WTC11 (cell line): ENCODE measurements around the gene CHST13. TPM values are rescaled to one million over a fixed set of nuclear protein-coding genes. Genes with fewer than 3 reads are reported as not detected.

Experiments
- ATAC-seq: fragments of 200-7000 bp; cut with Tn5 transposase; 2 replicates; pipeline ENCODE4 v1.10.0; 2021; ENCODE audit warnings: mild to moderate bottlenecking, moderate library complexity
- CTCF ChIA-PET: fragments of 300-600 bp; sonication (Branson Sonifier 250); formaldehyde crosslinking; loops from one replicate; lab custom pipeline; 2021; ENCODE audit warnings: antibody characterized with exemption; lab: Charles Lee
- POLR2A ChIA-PET: fragments of 350-600 bp; sonication (Branson Sonifier 250); formaldehyde crosslinking; loops from one replicate; lab custom pipeline; 2021; ENCODE audit warnings: antibody characterized with exemption; lab: Charles Lee
- DNase-seq: peaks from one replicate; pipeline ENCODE4 v3.0.0; 2021; ENCODE audit warnings: low spot score
- H3K27ac Mint-ChIP-seq: 2 replicates; pipeline ENCODE4 v1.8.0; 2021; ENCODE audit warnings: mixed read lengths
- H3K27me3 Mint-ChIP-seq: 2 replicates; pipeline ENCODE4 v1.8.0; 2021; ENCODE audit warnings: low read depth, mild to moderate bottlenecking, moderate library complexity, mixed read lengths
- H3K36me3 Mint-ChIP-seq: 2 replicates; pipeline ENCODE4 v1.8.0; 2021; ENCODE audit warnings: mixed read lengths
- H3K4me1 Mint-ChIP-seq: 2 replicates; pipeline ENCODE4 v1.8.0; 2022; ENCODE audit warnings: mixed read lengths
- H3K4me3 Mint-ChIP-seq: 2 replicates; pipeline ENCODE4 v1.8.0; 2021; ENCODE audit warnings: mild to moderate bottlenecking, moderate library complexity, mixed read lengths
- H3K9me3 Mint-ChIP-seq: 2 replicates; pipeline ENCODE4 v1.8.0; 2021; ENCODE audit warnings: mixed read lengths
- ELF4 ChIP-seq: sonication (generic); formaldehyde crosslinking; IDR thresholded peaks from 2 replicates; pipeline ENCODE4 v1.8.1; 2022; ENCODE audit warnings: low read depth, mild to moderate bottlenecking, moderate library complexity, missing genetic modification reagents
- FOXJ3 ChIP-seq: sonication (generic); formaldehyde crosslinking; IDR thresholded peaks from 2 replicates; pipeline ENCODE4 v1.9.0; 2021; ENCODE audit warnings: missing genetic modification reagents, mild to moderate bottlenecking, borderline replicate concordance
- FOXK1 ChIP-seq: sonication (generic); formaldehyde crosslinking; IDR thresholded peaks from 2 replicates; pipeline ENCODE4 v1.8.0; 2022; ENCODE audit warnings: mild to moderate bottlenecking, moderate library complexity, missing genetic modification reagents
- GTF2I ChIP-seq: fragments of 250-450 bp; sonication (Bioruptor Pico); conservative IDR thresholded peaks from 2 replicates; pipeline ENCODE4 v1.4.0; 2021; ENCODE audit warnings: mild to moderate bottlenecking
- IRF2 ChIP-seq: sonication (generic); formaldehyde crosslinking; IDR thresholded peaks from 2 replicates; pipeline ENCODE4 v1.8.0; 2022; ENCODE audit warnings: low read depth, missing genetic modification reagents, borderline replicate concordance
- NFE2L1 ChIP-seq: sonication (generic); formaldehyde crosslinking; IDR thresholded peaks from 2 replicates; pipeline ENCODE4 v1.8.1; 2023; ENCODE audit warnings: missing genetic modification reagents
- NFYB ChIP-seq: sonication (generic); formaldehyde crosslinking; conservative IDR thresholded peaks from 2 replicates; pipeline ENCODE4 v1.8.0; 2022; ENCODE audit warnings: low read depth, missing genetic modification reagents
- NR3C1 ChIP-seq: sonication (generic); formaldehyde crosslinking; conservative IDR thresholded peaks from 2 replicates; pipeline ENCODE4 v1.8.1; 2023; ENCODE audit warnings: low read depth, mild to moderate bottlenecking, missing genetic modification reagents
- OVOL2 ChIP-seq: fragments of 250-450 bp; sonication (Bioruptor Pico); IDR thresholded peaks from 2 replicates; pipeline ENCODE4 v1.9.0; 2021; ENCODE audit warnings: mild to moderate bottlenecking, borderline replicate concordance
- SMAD3 ChIP-seq: sonication (generic); formaldehyde crosslinking; IDR thresholded peaks from 2 replicates; pipeline ENCODE4 v1.8.0; 2022; ENCODE audit warnings: missing genetic modification reagents, mild to moderate bottlenecking, borderline replicate concordance
- SMAD4 ChIP-seq: sonication (generic); formaldehyde crosslinking; IDR thresholded peaks from 2 replicates; pipeline ENCODE4 v1.8.0; 2022; ENCODE audit warnings: mild to moderate bottlenecking, missing genetic modification reagents
- TCF7 ChIP-seq: sonication (generic); formaldehyde crosslinking; IDR thresholded peaks from 2 replicates; pipeline ENCODE4 v1.8.0; 2022; ENCODE audit warnings: mild to moderate bottlenecking, low read depth, missing genetic modification reagents, moderate library complexity
- TEAD1 ChIP-seq: sonication (generic); formaldehyde crosslinking; IDR thresholded peaks from 2 replicates; pipeline ENCODE4 v1.8.0; 2022; ENCODE audit warnings: mild to moderate bottlenecking, missing genetic modification reagents
- TEAD4 ChIP-seq: sonication (generic); formaldehyde crosslinking; IDR thresholded peaks from 2 replicates; pipeline ENCODE4 v1.8.0; 2022; ENCODE audit warnings: mild to moderate bottlenecking, missing genetic modification reagents
- ZNF263 ChIP-seq: sonication (generic); formaldehyde crosslinking; IDR thresholded peaks from 2 replicates; pipeline ENCODE4 v1.8.1; 2022; ENCODE audit warnings: low read depth, mild to moderate bottlenecking, moderate library complexity, missing genetic modification reagents
- total RNA-seq: library from RNA; stranded (reverse); gene quantifications from 3 replicates; pipeline ENCODE4 v1.2.3, GENCODE V29; 2021
- TF ChIP-seq, protein P1 (sequence below): sonication (generic); formaldehyde crosslinking; IDR thresholded peaks from 2 replicates; pipeline ENCODE4 v1.8.0; 2023; ENCODE audit warnings: missing genetic modification reagents, mild to moderate bottlenecking, borderline replicate concordance
- TF ChIP-seq, protein P2 (sequence below): sonication (generic); formaldehyde crosslinking; IDR thresholded peaks from 2 replicates; pipeline ENCODE4 v1.8.0; 2022; ENCODE audit warnings: mild to moderate bottlenecking, missing genetic modification reagents
- TF ChIP-seq, protein P3 (sequence below): sonication (generic); formaldehyde crosslinking; IDR thresholded peaks from 2 replicates; pipeline ENCODE4 v1.8.1; 2022; ENCODE audit warnings: low read depth, mild to moderate bottlenecking, moderate library complexity, missing genetic modification reagents, borderline replicate concordance
- TF ChIP-seq, protein P4 (sequence below): sonication (generic); formaldehyde crosslinking; IDR thresholded peaks from 2 replicates; pipeline ENCODE4 v1.8.0; 2022; ENCODE audit warnings: mild to moderate bottlenecking, missing genetic modification reagents
- TF ChIP-seq, protein P5 (sequence below): sonication (generic); formaldehyde crosslinking; IDR thresholded peaks from 2 replicates; pipeline ENCODE4 v1.8.1; 2023; ENCODE audit warnings: mild to moderate bottlenecking, missing genetic modification reagents, moderate library complexity
- TF ChIP-seq, protein P6 (sequence below): sonication (generic); formaldehyde crosslinking; IDR thresholded peaks from 2 replicates; pipeline ENCODE4 v1.8.0; 2023; ENCODE audit warnings: mild to moderate bottlenecking, missing genetic modification reagents

Gene CHST13
- total RNA-seq, 1 experiment from 2014 or later = 4.1 TPM

DNA sequence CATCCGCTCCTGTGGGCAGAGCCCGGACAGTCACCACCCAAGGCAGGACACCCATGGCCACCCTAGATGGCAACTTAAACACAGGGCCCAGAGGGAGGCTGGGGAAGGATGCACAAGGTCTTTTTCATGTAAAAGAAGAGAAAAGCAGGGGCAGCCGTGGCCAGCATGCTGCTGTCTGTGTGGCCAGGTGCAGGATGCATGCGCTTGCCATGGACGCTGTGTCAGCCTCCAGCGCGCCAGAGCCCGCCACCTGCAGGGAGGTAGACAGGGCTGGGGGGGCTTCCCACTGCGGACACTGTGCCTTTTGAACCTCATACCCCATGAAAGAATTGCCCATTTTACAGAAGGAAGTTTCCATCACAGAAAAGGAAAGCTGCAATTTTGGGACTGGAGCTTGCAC is 24.6 kb upstream of the CHST13 start:
- no peak overlapping the region for H3K27ac Mint-ChIP-seq
- no peaks in the 10 kb centered on the region for H3K36me3 Mint-ChIP-seq
- TF ChIP-seq FOXJ3 (CRISPR knock-in tag) (no peak), SMAD4 (no peak), TEAD1 (CRISPR knock-in tag) (no peak), ZNF263 (no peak), GTF2I (no peak)
- TF ChIP-seq, protein P1, sequence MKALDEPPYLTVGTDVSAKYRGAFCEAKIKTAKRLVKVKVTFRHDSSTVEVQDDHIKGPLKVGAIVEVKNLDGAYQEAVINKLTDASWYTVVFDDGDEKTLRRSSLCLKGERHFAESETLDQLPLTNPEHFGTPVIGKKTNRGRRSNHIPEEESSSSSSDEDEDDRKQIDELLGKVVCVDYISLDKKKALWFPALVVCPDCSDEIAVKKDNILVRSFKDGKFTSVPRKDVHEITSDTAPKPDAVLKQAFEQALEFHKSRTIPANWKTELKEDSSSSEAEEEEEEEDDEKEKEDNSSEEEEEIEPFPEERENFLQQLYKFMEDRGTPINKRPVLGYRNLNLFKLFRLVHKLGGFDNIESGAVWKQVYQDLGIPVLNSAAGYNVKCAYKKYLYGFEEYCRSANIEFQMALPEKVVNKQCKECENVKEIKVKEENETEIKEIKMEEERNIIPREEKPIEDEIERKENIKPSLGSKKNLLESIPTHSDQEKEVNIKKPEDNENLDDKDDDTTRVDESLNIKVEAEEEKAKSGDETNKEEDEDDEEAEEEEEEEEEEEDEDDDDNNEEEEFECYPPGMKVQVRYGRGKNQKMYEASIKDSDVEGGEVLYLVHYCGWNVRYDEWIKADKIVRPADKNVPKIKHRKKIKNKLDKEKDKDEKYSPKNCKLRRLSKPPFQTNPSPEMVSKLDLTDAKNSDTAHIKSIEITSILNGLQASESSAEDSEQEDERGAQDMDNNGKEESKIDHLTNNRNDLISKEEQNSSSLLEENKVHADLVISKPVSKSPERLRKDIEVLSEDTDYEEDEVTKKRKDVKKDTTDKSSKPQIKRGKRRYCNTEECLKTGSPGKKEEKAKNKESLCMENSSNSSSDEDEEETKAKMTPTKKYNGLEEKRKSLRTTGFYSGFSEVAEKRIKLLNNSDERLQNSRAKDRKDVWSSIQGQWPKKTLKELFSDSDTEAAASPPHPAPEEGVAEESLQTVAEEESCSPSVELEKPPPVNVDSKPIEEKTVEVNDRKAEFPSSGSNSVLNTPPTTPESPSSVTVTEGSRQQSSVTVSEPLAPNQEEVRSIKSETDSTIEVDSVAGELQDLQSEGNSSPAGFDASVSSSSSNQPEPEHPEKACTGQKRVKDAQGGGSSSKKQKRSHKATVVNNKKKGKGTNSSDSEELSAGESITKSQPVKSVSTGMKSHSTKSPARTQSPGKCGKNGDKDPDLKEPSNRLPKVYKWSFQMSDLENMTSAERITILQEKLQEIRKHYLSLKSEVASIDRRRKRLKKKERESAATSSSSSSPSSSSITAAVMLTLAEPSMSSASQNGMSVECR (CRISPR knock-in tag) = no peak
- no peaks in the 10 kb centered on the region for H3K9me3 Mint-ChIP-seq
- H3K4me1 Mint-ChIP-seq = peaks cover 11% of the 10 kb centered on the region
- no peak for DNase-seq
- CTCF ChIA-PET = interaction anchor here (1.5 kb wide), 1 partner anchor 12 kb away, joined by 7 read pairs; no protein-coding TSS in a partner anchor
- H3K4me3 Mint-ChIP-seq = no peak overlapping the region
- H3K27me3 Mint-ChIP-seq = no peaks in the 10 kb centered on the region
- no peak for ATAC-seq
- POLR2A ChIA-PET = no interaction called here

DNA sequence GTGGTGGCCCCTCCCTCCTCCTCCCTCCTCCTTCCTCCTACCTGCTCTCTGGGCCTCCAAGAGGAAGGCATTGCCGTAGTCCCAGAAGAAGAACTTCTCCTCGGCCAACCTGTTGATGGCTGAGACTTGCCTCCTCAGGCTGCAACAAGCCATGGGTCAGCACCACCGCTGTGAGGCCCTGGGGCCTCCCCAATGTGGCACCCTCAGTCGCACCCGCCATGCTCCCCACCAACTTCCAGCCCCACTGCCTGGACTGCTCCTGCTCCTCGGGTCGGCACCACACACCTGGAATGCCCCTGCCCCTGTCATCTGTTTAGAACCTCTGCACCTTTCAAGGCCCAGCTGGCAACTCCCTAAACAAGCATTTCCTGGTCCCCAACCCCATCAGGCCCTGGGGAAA is 23.9 kb upstream of the CHST13 start:
- POLR2A ChIA-PET = no interaction called here
- Mint-ChIP-seq H3K9me3 (no peaks in the 10 kb centered on the region), H3K4me1 (peaks cover 15% of the 10 kb centered on the region), H3K4me3 (no peak overlapping the region), H3K27ac (no peak overlapping the region), H3K36me3 (no peaks in the 10 kb centered on the region), H3K27me3 (no peaks in the 10 kb centered on the region)
- CTCF ChIA-PET = no interaction called here
- ATAC-seq = peak; percentile 24; the same call in 1 of the 2 replicates
- TF ChIP-seq TCF7 (CRISPR knock-in tag) (no peak), NFE2L1 (CRISPR knock-in tag) (no peak), SMAD4 (no peak), TEAD4 (no peak), NFYB (CRISPR knock-in tag) (no peak), GTF2I (no peak), NR3C1 (CRISPR knock-in tag) (no peak), FOXK1 (CRISPR knock-in tag) (no peak)
- TF ChIP-seq, protein P2, sequence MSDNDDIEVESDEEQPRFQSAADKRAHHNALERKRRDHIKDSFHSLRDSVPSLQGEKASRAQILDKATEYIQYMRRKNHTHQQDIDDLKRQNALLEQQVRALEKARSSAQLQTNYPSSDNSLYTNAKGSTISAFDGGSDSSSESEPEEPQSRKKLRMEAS (CRISPR knock-in tag) = no peak
- TF ChIP-seq, protein P3, sequence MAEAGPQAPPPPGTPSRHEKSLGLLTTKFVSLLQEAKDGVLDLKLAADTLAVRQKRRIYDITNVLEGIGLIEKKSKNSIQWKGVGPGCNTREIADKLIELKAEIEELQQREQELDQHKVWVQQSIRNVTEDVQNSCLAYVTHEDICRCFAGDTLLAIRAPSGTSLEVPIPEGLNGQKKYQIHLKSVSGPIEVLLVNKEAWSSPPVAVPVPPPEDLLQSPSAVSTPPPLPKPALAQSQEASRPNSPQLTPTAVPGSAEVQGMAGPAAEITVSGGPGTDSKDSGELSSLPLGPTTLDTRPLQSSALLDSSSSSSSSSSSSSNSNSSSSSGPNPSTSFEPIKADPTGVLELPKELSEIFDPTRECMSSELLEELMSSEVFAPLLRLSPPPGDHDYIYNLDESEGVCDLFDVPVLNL (CRISPR knock-in tag) = no peak
- TF ChIP-seq, protein P4, sequence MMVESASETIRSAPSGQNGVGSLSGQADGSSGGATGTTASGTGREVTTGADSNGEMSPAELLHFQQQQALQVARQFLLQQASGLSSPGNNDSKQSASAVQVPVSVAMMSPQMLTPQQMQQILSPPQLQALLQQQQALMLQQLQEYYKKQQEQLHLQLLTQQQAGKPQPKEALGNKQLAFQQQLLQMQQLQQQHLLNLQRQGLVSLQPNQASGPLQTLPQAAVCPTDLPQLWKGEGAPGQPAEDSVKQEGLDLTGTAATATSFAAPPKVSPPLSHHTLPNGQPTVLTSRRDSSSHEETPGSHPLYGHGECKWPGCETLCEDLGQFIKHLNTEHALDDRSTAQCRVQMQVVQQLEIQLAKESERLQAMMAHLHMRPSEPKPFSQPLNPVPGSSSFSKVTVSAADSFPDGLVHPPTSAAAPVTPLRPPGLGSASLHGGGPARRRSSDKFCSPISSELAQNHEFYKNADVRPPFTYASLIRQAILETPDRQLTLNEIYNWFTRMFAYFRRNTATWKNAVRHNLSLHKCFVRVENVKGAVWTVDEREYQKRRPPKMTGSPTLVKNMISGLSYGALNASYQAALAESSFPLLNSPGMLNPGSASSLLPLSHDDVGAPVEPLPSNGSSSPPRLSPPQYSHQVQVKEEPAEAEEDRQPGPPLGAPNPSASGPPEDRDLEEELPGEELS (CRISPR knock-in tag) = no peak
- DNase-seq = no peak

DNA sequence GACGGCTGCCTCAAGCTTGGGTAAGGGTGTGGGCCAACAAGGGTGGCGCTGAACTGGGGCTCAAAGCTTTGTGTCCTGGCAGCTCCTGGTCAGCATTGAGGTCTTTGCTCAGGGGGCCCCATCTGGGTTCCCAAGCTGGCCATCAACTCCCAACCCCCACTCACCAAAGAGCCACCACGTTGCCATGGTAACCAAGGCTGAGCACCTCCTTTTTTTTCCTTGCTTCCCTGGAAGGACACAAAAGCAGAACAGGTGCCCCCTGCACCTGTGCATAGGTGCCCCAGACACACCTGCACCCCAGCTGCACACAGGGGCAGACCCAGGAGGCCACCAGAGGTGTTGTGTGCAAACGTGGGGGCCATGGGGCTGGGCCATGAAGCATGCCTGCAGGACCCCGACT is 22.9 kb upstream of the CHST13 start:
- ChIA-PET CTCF (no interaction called here), POLR2A (no interaction called here)
- no peak overlapping the region for H3K27ac Mint-ChIP-seq
- H3K4me3 Mint-ChIP-seq = no peak overlapping the region
- H3K36me3 Mint-ChIP-seq = no peaks in the 10 kb centered on the region
- no peaks in the 10 kb centered on the region for H3K9me3 Mint-ChIP-seq
- peaks cover 15% of the 10 kb centered on the region for H3K4me1 Mint-ChIP-seq
- no peak for DNase-seq
- no peak for ATAC-seq
- H3K27me3 Mint-ChIP-seq = no peaks in the 10 kb centered on the region
- TF ChIP-seq SMAD3 (CRISPR knock-in tag) (no peak), OVOL2 (CRISPR knock-in tag) (no peak), IRF2 (CRISPR knock-in tag) (no peak), ELF4 (CRISPR knock-in tag) (no peak)
- TF ChIP-seq, protein P5, sequence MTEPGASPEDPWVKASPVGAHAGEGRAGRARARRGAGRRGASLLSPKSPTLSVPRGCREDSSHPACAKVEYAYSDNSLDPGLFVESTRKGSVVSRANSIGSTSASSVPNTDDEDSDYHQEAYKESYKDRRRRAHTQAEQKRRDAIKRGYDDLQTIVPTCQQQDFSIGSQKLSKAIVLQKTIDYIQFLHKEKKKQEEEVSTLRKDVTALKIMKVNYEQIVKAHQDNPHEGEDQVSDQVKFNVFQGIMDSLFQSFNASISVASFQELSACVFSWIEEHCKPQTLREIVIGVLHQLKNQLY (CRISPR knock-in tag) = no peak
- TF ChIP-seq, protein P6, sequence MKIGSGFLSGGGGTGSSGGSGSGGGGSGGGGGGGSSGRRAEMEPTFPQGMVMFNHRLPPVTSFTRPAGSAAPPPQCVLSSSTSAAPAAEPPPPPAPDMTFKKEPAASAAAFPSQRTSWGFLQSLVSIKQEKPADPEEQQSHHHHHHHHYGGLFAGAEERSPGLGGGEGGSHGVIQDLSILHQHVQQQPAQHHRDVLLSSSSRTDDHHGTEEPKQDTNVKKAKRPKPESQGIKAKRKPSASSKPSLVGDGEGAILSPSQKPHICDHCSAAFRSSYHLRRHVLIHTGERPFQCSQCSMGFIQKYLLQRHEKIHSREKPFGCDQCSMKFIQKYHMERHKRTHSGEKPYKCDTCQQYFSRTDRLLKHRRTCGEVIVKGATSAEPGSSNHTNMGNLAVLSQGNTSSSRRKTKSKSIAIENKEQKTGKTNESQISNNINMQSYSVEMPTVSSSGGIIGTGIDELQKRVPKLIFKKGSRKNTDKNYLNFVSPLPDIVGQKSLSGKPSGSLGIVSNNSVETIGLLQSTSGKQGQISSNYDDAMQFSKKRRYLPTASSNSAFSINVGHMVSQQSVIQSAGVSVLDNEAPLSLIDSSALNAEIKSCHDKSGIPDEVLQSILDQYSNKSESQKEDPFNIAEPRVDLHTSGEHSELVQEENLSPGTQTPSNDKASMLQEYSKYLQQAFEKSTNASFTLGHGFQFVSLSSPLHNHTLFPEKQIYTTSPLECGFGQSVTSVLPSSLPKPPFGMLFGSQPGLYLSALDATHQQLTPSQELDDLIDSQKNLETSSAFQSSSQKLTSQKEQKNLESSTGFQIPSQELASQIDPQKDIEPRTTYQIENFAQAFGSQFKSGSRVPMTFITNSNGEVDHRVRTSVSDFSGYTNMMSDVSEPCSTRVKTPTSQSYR (CRISPR knock-in tag) = no peak
